ENCODE data around the gene LRCH1. TPM values are rescaled to one million over a fixed set of nuclear protein-coding genes. Genes with fewer than 3 reads are reported as not detected.

The LRCH1 gene
- polyA plus RNA-seq, 1 of the 3 experiments (the other 2 are of a cell fraction), result 5.5 TPM

DNA sequence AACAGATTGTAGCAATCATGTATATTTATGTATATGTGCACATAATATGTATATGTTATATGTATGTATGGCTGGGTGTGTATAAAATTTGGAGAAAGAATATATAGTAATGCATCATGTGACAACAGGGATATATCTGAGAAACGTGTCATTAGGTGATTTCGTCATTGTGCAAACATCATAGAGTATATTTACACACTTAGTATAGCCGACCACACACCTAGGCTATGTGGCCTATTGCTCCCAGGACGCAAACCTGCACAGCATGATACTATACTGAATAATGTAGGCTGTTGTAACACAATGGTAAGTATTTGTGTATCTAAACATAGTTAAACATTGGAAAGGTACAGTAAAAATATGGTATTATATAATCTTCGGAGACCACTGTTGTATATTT is 200.2 kb downstream of the LRCH1 start:
- no peak for TF ChIP-seq POLR2AphosphoS5 (IDR thresholded peaks at IDR 0.05; ENCODE audit: low read depth, low read length)
- TF ChIP-seq TEAD4 (IDR thresholded peaks at IDR 0.05; ENCODE audit: borderline replicate concordance, insufficient read depth), result no peak
- TF ChIP-seq, protein P1, sequence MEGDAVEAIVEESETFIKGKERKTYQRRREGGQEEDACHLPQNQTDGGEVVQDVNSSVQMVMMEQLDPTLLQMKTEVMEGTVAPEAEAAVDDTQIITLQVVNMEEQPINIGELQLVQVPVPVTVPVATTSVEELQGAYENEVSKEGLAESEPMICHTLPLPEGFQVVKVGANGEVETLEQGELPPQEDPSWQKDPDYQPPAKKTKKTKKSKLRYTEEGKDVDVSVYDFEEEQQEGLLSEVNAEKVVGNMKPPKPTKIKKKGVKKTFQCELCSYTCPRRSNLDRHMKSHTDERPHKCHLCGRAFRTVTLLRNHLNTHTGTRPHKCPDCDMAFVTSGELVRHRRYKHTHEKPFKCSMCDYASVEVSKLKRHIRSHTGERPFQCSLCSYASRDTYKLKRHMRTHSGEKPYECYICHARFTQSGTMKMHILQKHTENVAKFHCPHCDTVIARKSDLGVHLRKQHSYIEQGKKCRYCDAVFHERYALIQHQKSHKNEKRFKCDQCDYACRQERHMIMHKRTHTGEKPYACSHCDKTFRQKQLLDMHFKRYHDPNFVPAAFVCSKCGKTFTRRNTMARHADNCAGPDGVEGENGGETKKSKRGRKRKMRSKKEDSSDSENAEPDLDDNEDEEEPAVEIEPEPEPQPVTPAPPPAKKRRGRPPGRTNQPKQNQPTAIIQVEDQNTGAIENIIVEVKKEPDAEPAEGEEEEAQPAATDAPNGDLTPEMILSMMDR (IDR thresholded peaks at IDR 0.05), result no peak
- TF ChIP-seq, protein P2, sequence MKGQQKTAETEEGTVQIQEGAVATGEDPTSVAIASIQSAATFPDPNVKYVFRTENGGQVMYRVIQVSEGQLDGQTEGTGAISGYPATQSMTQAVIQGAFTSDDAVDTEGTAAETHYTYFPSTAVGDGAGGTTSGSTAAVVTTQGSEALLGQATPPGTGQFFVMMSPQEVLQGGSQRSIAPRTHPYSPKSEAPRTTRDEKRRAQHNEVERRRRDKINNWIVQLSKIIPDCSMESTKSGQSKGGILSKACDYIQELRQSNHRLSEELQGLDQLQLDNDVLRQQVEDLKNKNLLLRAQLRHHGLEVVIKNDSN (IDR thresholded peaks at IDR 0.05; ENCODE audit: borderline replicate concordance, low read depth), result no peak
- Histone ChIP-seq H4K20me1 (ENCODE audit: insufficient read depth) (no peaks in the 10 kb centered on the region), H3K4me3 (ENCODE audit: low read depth in 2 of 2, low read length in 1 of 2) (no peak overlapping the region), H3K9ac (no peak overlapping the region), H3F3A (replicated peaks; ENCODE audit: insufficient read depth) (peaks cover 11% of the 10 kb centered on the region), H3K36me3 (replicated peaks in 1 of 2; ENCODE audit: control insufficient read depth in 1 of 2, insufficient read depth in 2 of 2, low read length in 1 of 2) (peaks cover 11 to 14% of the 10 kb centered on the region in 2 experiments), H2AFZ (ENCODE audit: low read depth) (no peak overlapping the region), H3K27me3 (ENCODE audit: insufficient read depth) (no peaks in the 10 kb centered on the region), H3K4me1 (ENCODE audit: control insufficient read depth in 1 of 2, insufficient read depth in 2 of 2, low read depth in 1 of 2, low read length in 1 of 2) (peaks cover 7 to 9% of the 10 kb centered on the region in 2 experiments; a peak in 3 of 4 replicates), H3K79me2 (ENCODE audit: insufficient read depth) (no peaks in the 10 kb centered on the region), H3K9me3 (no peaks in the 10 kb centered on the region), H3K9me2 (no peaks in the 10 kb centered on the region), H3K27ac (ENCODE audit: low read depth in 2 of 2, low read length in 1 of 2) (no peak overlapping the region), H3K4me2 (no peak overlapping the region)
- ChIA-PET POLR2A (no interaction called here), CTCF (interaction anchor here (1.0 kb wide), 1 partner anchor 201 kb away, joined by 4 read pairs; no protein-coding TSS in a partner anchor)
- no peak for DNase-seq
- WGBS (ENCODE audit: low lambda C conversion rate), result 92% methylated on average over 5 of the region's 5 CpGs

DNA sequence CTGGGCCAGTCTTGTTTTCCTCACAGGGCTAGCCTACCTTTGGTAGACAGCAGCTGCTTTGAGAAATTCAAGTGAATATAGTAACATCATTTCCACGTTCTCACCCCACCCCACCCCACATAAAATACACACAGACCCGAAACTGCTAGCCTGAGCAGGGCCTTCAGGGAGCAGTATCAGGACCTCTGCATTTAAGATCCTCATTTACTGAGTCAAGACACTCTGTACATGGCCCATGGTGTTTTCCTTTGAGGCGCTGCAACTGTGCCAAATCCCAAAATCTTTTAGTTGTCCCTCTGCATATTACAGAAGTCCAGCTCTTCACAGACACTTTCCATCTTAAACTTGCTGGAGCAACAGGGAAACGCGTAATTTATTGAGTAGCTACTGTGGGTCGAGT is 200.9 kb downstream of the LRCH1 start:
- H3K36me3 ChIP-seq (replicated peaks in 1 of 2; ENCODE audit: control insufficient read depth in 1 of 2, insufficient read depth in 2 of 2, low read length in 1 of 2), result peaks cover 8 to 14% of the 10 kb centered on the region in 2 experiments
- no peak overlapping the region for H3K27ac ChIP-seq (ENCODE audit: low read depth in 2 of 2, low read length in 1 of 2)
- CTCF ChIA-PET, result interaction anchor here (1.6 kb wide), 1 partner anchor 11 kb away, joined by 8 read pairs; no protein-coding TSS in a partner anchor
- POLR2A ChIA-PET, result no interaction called here
- H4K20me1 ChIP-seq (ENCODE audit: insufficient read depth), result no peaks in the 10 kb centered on the region
- no peak for DNase-seq
- no peak overlapping the region for H2AFZ ChIP-seq (ENCODE audit: low read depth)
- 96% methylated on average over 6 of the region's 6 CpGs for WGBS (ENCODE audit: low lambda C conversion rate)
- TF ChIP-seq MEF2A (IDR thresholded peaks at IDR 0.05; ENCODE audit: borderline replicate concordance, low read depth) (no peak), JUND (IDR thresholded peaks at IDR 0.05) (no peak), YY1 (IDR thresholded peaks at IDR 0.05; ENCODE audit: low read depth) (no peak), SIN3A (IDR thresholded peaks at IDR 0.05; ENCODE audit: borderline replicate concordance, low read depth, low read length) (no peak), SMC3 (IDR thresholded peaks at IDR 0.05; ENCODE audit: low read depth, low read length) (no peak), FOXM1 (IDR thresholded peaks at IDR 0.05; ENCODE audit: low read depth) (no peak), GATA2 (CRISPR knock-in tag; IDR thresholded peaks at IDR 0.05) (no peak), EZH2phosphoT487 (IDR thresholded peaks at IDR 0.05; ENCODE audit: borderline replicate concordance, low read depth) (no peak), ELF1 (IDR thresholded peaks at IDR 0.05) (no peak), FOXJ3 (CRISPR knock-in tag; IDR thresholded peaks at IDR 0.05) (no peak), TEAD4 (IDR thresholded peaks at IDR 0.05; ENCODE audit: borderline replicate concordance, insufficient read depth) (no peak), TAF1 (IDR thresholded peaks at IDR 0.05; ENCODE audit: borderline replicate concordance, low read depth, low read length) (no peak), EP300 (IDR thresholded peaks at IDR 0.05; ENCODE audit: borderline replicate concordance in 1 of 2, low read depth in 1 of 2, low read length in 1 of 2) (no peak)
- TF ChIP-seq, protein P3, sequence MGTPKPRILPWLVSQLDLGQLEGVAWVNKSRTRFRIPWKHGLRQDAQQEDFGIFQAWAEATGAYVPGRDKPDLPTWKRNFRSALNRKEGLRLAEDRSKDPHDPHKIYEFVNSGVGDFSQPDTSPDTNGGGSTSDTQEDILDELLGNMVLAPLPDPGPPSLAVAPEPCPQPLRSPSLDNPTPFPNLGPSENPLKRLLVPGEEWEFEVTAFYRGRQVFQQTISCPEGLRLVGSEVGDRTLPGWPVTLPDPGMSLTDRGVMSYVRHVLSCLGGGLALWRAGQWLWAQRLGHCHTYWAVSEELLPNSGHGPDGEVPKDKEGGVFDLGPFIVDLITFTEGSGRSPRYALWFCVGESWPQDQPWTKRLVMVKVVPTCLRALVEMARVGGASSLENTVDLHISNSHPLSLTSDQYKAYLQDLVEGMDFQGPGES (IDR thresholded peaks at IDR 0.05; ENCODE audit: low read depth, low read length), result no peak
- TF ChIP-seq, protein P4, sequence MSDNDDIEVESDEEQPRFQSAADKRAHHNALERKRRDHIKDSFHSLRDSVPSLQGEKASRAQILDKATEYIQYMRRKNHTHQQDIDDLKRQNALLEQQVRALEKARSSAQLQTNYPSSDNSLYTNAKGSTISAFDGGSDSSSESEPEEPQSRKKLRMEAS (IDR thresholded peaks at IDR 0.05; ENCODE audit: low read depth), result no peak
- TF ChIP-seq, protein P5, sequence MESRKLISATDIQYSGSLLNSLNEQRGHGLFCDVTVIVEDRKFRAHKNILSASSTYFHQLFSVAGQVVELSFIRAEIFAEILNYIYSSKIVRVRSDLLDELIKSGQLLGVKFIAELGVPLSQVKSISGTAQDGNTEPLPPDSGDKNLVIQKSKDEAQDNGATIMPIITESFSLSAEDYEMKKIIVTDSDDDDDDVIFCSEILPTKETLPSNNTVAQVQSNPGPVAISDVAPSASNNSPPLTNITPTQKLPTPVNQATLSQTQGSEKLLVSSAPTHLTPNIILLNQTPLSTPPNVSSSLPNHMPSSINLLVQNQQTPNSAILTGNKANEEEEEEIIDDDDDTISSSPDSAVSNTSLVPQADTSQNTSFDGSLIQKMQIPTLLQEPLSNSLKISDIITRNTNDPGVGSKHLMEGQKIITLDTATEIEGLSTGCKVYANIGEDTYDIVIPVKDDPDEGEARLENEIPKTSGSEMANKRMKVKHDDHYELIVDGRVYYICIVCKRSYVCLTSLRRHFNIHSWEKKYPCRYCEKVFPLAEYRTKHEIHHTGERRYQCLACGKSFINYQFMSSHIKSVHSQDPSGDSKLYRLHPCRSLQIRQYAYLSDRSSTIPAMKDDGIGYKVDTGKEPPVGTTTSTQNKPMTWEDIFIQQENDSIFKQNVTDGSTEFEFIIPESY (IDR thresholded peaks at IDR 0.05; ENCODE audit: borderline replicate concordance, low read depth), result no peak
- H3K4me1 ChIP-seq (ENCODE audit: control insufficient read depth in 1 of 2, insufficient read depth in 2 of 2, low read depth in 1 of 2, low read length in 1 of 2), result peaks cover 2 to 7% of the 10 kb centered on the region in 2 experiments; a peak in 3 of 4 replicates
- H3F3A ChIP-seq (replicated peaks; ENCODE audit: insufficient read depth), result peaks cover 11% of the 10 kb centered on the region
- no peaks in the 10 kb centered on the region for H3K27me3 ChIP-seq (ENCODE audit: insufficient read depth)
- no peak overlapping the region for H3K4me2 ChIP-seq
- H3K9ac ChIP-seq, result no peak overlapping the region
- no peaks in the 10 kb centered on the region for H3K79me2 ChIP-seq (ENCODE audit: insufficient read depth)
- H3K9me2 ChIP-seq, result no peaks in the 10 kb centered on the region
- no peak overlapping the region for H3K4me3 ChIP-seq (ENCODE audit: low read depth in 2 of 2, low read length in 1 of 2)
- H3K9me3 ChIP-seq, result no peaks in the 10 kb centered on the region

Data from SK-N-SH (cell line).